ENCODE data around the gene TYW1B.
"Not testable (repeated sequence)": the region's sequence is repeated elsewhere in the genome, so short reads cannot be mapped to it uniquely, and the experiment has no call there.

DNA sequence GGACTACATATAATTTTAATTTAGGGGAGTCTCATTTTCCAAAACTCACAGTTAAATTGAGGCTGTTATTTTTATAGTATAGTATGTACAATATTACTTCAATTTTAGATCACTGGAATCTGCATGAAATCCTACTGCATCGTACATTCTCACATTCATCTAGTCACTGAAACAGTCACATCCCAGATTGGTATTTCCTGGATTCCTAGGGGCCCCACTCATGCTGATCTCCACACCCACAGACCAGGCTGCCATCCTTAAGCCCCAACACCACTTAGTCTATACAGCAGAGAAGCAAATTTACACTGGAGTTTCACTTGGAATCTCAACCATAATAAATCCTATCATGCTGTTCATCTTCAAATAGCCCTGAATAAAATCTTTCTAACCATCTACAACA, 26.4 kb downstream of the TYW1B start:
- TF ChIP-seq, protein P1, sequence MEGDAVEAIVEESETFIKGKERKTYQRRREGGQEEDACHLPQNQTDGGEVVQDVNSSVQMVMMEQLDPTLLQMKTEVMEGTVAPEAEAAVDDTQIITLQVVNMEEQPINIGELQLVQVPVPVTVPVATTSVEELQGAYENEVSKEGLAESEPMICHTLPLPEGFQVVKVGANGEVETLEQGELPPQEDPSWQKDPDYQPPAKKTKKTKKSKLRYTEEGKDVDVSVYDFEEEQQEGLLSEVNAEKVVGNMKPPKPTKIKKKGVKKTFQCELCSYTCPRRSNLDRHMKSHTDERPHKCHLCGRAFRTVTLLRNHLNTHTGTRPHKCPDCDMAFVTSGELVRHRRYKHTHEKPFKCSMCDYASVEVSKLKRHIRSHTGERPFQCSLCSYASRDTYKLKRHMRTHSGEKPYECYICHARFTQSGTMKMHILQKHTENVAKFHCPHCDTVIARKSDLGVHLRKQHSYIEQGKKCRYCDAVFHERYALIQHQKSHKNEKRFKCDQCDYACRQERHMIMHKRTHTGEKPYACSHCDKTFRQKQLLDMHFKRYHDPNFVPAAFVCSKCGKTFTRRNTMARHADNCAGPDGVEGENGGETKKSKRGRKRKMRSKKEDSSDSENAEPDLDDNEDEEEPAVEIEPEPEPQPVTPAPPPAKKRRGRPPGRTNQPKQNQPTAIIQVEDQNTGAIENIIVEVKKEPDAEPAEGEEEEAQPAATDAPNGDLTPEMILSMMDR (conservative IDR thresholded peaks at IDR 0.05; ENCODE audit: low read depth, low read length): not testable (repeated sequence)
- not testable (repeated sequence) for TF ChIP-seq EZH2 (IDR thresholded peaks at IDR 0.05; ENCODE audit: borderline replicate concordance, low read depth, low read length, poor library complexity, severe bottlenecking)
